Stomach (tissue), 9 donors: Measurements from ENCODE around the gene SPDYA. TPM values are rescaled to one million over a fixed set of nuclear protein-coding genes. Genes with fewer than 3 reads are reported as not detected.

Experiments
- DNase-seq, 2 donors: peaks; one replicate each; pipeline versions ENCODE4 v3.0.0 to v3.0.0-alpha.2; 2013 to 2019
- H3K27ac ChIP-seq, 5 donors: fragments of 200-600 bp in 4 of 5; sonication (generic) in 4 of 5; one replicate each; pipeline ENCODE4 v1.5.1; 2013 to 2019; ENCODE audit warnings: mild to moderate bottlenecking in 1 of 5, moderate library complexity in 1 of 5
- H3K27me3 ChIP-seq, 3 donors: fragments of 200-600 bp; sonication (generic); one replicate each; pipeline ENCODE4 v1.5.1; 2017 to 2019; ENCODE audit warnings: mixed run types in 1 of 3
- H3K36me3 ChIP-seq, 4 donors: fragments of 200-600 bp; sonication (generic); 1 replicate in 3 of 4; 2 replicates in 1 of 4; pipeline ENCODE4 v1.5.1; 2016 to 2019
- H3K4me1 ChIP-seq, 4 donors: fragments of 200-600 bp; sonication (generic); one replicate each; pipeline ENCODE4 v1.5.1; 2016 to 2019
- H3K4me3 ChIP-seq, 4 donors: fragments of 200-600 bp; sonication (generic) in 3 of 4; one replicate each; pipeline ENCODE4 v1.5.1; 2016 to 2019; ENCODE audit warnings: mild to moderate bottlenecking in 1 of 4
- H3K9me3 ChIP-seq, 4 donors: fragments of 200-600 bp; sonication (generic); one replicate each; pipeline ENCODE4 v1.5.1; 2016 to 2019
- EP300 ChIP-seq: sonication (generic); formaldehyde crosslinking; IDR thresholded peaks from one replicate; pipeline ENCODE4 v1.6.1; 2017; ENCODE audit warnings: antibody characterized with exemption
- POLR2A ChIP-seq, 4 donors: fragments of 450-650 bp; IDR thresholded peaks; one replicate each; pipeline ENCODE4 v1.6.1; 2016; ENCODE audit warnings: antibody characterized with exemption in 4 of 4, control low read depth in 2 of 4, mild to moderate bottlenecking in 1 of 4, moderate library complexity in 1 of 4
- POLR2AphosphoS5 ChIP-seq, 3 donors: sonication (generic); formaldehyde crosslinking; IDR thresholded peaks; one replicate each; pipeline ENCODE4 v1.6.1; 2016; ENCODE audit warnings: antibody characterized with exemption in 3 of 3
- WGBS, 5 donors: extraction: QIAGEN DNeasy Blood & Tissue Kit in 3 of 5; methylation state at CpG; one replicate each; pipeline versions ENCODE4 v1.1.5 to v1.1.7; 2013 to 2018; 5-methylcytosine and 5-hydroxymethylcytosine counted together
- intact Hi-C: fragments of 100-400 bp; cut with DNase I; formaldehyde crosslinking; loops from one replicate; pipeline ENCODE4 v1.15.1; 2023; ENCODE audit warnings: low total_unique reads
- polyA plus RNA-seq, 3 donors: library from polyadenylated mRNA; stranded (reverse); fragments of 200-250 nt; gene quantifications; one replicate each; pipeline ENCODE4 v1.2.3, GENCODE V29; 2013
- total RNA-seq, 5 donors: library from RNA; depleted of rRNA; stranded (reverse); fragments of >200 nt; gene quantifications; one replicate each; pipeline versions ENCODE4 v1.1.0 to v1.2.3, GENCODE V29; 2014 to 2016
- TF ChIP-seq, protein P1 (sequence below), 7 experiments: fragments of 450-650 bp in 4 of 7; fragments of 200-600 bp in 3 of 7; sonication (generic) in 3 of 7; IDR thresholded peaks; one replicate each; pipeline ENCODE4 v1.5.1; 2016 to 2019; ENCODE audit warnings: antibody characterized with exemption in 7 of 7, control low read depth in 2 of 7, mild to moderate bottlenecking in 1 of 7
- donor health status: healthy with polysubstance abuse.
- donor health status: Bipolar disorder and iron deficiency.
- donor health status: healthy.

SPDYA gene
- total and polyA plus RNA-seq, 8 donors, result 0.40 to 11.7 (median 3.9) TPM; not detected in 4

GRCh38 chr2:28796620-28797019, 14.0 kb upstream of the SPDYA start:
- Histone ChIP-seq H3K36me3 (peaks cover 9 to 98% (median 92%) of the 10 kb centered on the region in 4 donors), H3K27me3 (no peaks in the 10 kb centered on the region), H3K9me3 (no peaks in the 10 kb centered on the region), H3K27ac (no peak overlapping the region), H3K4me3 (no peak overlapping the region), H3K4me1 (peaks cover 0 to 11% (median 2%) of the 10 kb centered on the region in 4 donors)
- WGBS, 5 donors, result 32 to 61% (median 47%) methylated on average over 4 of the region's 4 CpGs
- intact Hi-C loops, result no loop called here
- DNase-seq, result no peak
- TF ChIP-seq POLR2A (IDR thresholded peaks at IDR 0.05) (no peak), POLR2AphosphoS5 (IDR thresholded peaks at IDR 0.05) (no peak), EP300 (no peak)
- TF ChIP-seq, protein P1, sequence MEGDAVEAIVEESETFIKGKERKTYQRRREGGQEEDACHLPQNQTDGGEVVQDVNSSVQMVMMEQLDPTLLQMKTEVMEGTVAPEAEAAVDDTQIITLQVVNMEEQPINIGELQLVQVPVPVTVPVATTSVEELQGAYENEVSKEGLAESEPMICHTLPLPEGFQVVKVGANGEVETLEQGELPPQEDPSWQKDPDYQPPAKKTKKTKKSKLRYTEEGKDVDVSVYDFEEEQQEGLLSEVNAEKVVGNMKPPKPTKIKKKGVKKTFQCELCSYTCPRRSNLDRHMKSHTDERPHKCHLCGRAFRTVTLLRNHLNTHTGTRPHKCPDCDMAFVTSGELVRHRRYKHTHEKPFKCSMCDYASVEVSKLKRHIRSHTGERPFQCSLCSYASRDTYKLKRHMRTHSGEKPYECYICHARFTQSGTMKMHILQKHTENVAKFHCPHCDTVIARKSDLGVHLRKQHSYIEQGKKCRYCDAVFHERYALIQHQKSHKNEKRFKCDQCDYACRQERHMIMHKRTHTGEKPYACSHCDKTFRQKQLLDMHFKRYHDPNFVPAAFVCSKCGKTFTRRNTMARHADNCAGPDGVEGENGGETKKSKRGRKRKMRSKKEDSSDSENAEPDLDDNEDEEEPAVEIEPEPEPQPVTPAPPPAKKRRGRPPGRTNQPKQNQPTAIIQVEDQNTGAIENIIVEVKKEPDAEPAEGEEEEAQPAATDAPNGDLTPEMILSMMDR (IDR thresholded peaks at IDR 0.05), result no peak

GRCh38 chr2:28801726-28802125, 8.9 kb upstream of the SPDYA start:
- H3K36me3 ChIP-seq, result peaks cover 0 to 96% (median 87%) of the 10 kb centered on the region in 4 donors
- H3K27me3 ChIP-seq, result no peaks in the 10 kb centered on the region
- 79 to 88% (median 84%) methylated on average over 3 of the region's 3 CpGs for WGBS, 5 donors
- H3K9me3 ChIP-seq, result no peaks in the 10 kb centered on the region
- TF ChIP-seq EP300 (no peak), POLR2A (IDR thresholded peaks at IDR 0.05) (no peak), POLR2AphosphoS5 (IDR thresholded peaks at IDR 0.05) (no peak)
- TF ChIP-seq, protein P1 (IDR thresholded peaks at IDR 0.05), result no peak
- H3K4me3 ChIP-seq, result no peak overlapping the region
- peaks cover 0 to 19% (median 10%) of the 10 kb centered on the region in 4 donors for H3K4me1 ChIP-seq
- intact Hi-C loops, result no loop called here
- DNase-seq, result no peak
- H3K27ac ChIP-seq, result no peak overlapping the region

DNA sequence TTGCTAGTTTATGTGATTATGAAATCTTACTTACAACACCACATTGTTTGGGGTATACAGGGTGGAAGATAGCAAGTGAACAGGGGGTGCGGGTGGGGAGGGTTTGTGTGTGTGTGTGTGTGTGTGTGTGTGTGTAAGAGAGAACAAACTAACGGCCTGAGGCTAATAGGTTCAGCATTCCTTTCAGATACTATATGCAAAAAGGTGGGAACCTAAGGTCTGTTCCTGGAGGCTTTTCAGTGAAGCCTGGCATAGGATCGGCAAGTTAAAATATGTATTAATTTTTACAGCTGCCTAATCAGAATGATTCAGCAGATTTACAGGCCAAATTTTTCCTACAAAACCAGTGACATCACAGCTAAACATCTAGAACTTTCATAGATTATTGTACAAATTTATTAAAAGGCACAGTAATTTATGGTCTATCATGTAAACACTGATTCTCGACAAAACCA, 7.6 kb upstream of the SPDYA start:
- DNase-seq, result no peak
- TF ChIP-seq, protein P1 (IDR thresholded peaks at IDR 0.05), result no peak
- TF ChIP-seq POLR2AphosphoS5 (IDR thresholded peaks at IDR 0.05) (no peak), POLR2A (IDR thresholded peaks at IDR 0.05) (no peak), EP300 (no peak)
- WGBS, 5 donors, result 59 to 80% (median 70%) methylated on average over 4 of the region's 4 CpGs
- H3K9me3 ChIP-seq, result no peaks in the 10 kb centered on the region
- no peak overlapping the region for H3K27ac ChIP-seq
- intact Hi-C loops, result no loop called here
- H3K27me3 ChIP-seq, result no peaks in the 10 kb centered on the region
- peaks cover 0 to 19% (median 9%) of the 10 kb centered on the region in 4 donors for H3K4me1 ChIP-seq
- peaks cover 0 to 88% (median 79%) of the 10 kb centered on the region in 4 donors for H3K36me3 ChIP-seq
- H3K4me3 ChIP-seq, result no peak overlapping the region

DNA sequence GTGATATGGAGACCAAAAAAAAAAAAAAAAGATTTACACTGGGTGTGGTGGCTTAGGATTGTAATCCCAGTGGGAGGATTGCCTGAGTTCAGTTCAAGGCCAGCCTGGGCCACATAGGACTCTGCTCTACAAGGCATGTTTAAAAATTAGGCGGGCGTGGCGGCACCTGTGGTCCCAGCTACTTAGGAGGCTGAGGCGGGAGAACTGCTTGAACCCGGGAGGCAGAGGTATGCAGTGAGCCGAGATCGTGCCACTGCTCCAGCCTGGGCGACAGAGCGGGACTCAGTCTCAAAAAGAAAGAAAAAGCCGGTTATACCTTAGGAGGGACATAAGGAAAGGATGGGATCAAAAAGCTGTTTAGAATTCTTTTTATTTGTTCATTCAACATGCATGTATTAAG, 707 bp upstream of the SPDYA start:
- peaks cover 11 to 24% (median 15%) of the 10 kb centered on the region in 4 donors for H3K4me1 ChIP-seq
- intact Hi-C loops, result no loop called here
- H3K36me3 ChIP-seq, result peaks cover 0 to 23% (median 23%) of the 10 kb centered on the region in 4 donors
- 69 to 79% (median 74%) methylated on average over 10 of the region's 10 CpGs for WGBS, 5 donors
- no peak for TF ChIP-seq POLR2AphosphoS5 (IDR thresholded peaks at IDR 0.05)
- no peak for TF ChIP-seq POLR2A (IDR thresholded peaks at IDR 0.05)
- TF ChIP-seq, protein P1 (IDR thresholded peaks at IDR 0.05), result no peak
- TF ChIP-seq EP300, result no peak
- peak in 1 of 2 donors; percentile 5 for DNase-seq
- no peaks in the 10 kb centered on the region for H3K27me3 ChIP-seq
- H3K4me3 ChIP-seq, result peak overlapping the region; percentile 53 to 60 (median 54)
- H3K9me3 ChIP-seq, result no peaks in the 10 kb centered on the region
- H3K27ac ChIP-seq, result peak overlapping the region in 2 of 5 donors; percentile 54 to 73
